HG03565 (cell line): ENCODE measurements around the gene SHMT2.

ENCODE experiments used
- ATAC-seq: cut with Tn5 transposase; IDR thresholded peaks from one replicate; pipeline ENCODE4 v1.9.1; 2021; ENCODE audit warnings: mild to moderate bottlenecking, moderate library complexity; ENCODE audit not compliant: unreplicated experiment

The SHMT2 gene

DNA sequence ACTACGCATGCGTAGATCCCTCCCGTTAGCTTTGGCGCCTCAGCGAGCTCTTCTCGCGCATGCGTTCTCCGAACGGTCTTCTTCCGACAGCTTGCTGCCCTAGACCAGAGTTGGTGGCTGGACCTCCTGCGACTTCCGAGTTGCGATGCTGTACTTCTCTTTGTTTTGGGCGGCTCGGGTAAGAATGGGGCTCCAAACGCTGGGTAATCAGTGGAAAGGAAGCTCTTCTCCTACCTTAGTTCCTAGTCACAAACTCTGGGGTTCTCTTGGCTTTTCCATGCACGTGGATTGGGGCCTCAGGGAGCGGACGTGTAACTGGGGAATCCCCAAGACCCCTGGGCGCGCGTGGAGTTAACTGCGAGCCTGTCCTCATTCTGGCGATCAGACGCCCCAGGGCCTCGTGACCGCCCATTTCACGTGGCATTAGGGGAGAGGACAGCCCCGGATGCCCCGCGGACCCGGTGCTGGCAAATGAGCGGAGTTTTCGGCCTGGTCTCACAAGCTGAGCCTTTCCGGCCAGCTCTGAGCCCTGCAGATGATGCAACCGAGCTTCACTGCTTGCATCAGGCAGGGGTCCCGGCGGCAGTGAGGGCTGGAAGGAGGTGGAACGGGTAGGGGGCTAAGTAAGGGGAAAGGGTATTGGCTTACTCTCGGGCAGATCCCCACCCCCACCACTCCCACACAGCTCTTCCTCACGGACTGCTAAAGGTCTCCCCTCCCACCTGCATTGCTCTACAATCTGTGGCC is at the start of gene SHMT2:
Gene SHMT2, plus strand, starts transcription at position 78 of the 747 bp plus-strand sequence. Its CDS starts 68 bp downstream, at position 146.
- peak; percentile 54 for ATAC-seq

DNA sequence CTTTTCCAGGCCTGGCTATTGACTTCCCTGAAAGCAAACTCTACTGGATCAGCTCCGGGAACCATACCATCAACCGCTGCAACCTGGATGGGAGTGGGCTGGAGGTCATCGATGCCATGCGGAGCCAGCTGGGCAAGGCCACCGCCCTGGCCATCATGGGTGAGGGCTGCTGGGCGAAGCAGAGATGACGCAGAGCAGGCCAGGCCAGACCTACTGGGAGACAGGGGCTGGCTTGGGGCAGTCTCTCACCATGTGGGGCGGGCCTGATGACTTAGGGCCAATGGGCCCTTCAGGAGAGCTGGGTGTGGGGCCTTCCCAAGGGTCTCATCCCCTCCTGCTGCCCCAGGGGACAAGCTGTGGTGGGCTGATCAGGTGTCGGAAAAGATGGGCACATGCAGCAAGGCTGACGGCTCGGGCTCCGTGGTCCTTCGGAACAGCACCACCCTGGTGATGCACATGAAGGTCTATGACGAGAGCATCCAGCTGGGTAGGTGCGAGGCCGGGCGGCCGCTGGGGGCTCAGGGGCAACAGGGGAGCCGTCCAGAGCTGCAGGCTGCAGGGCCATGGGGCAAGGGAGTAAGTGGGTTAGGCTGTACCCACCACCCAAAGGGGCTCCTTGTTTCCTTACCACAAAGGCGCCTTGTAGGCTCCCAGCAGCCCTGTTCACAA is 49.1 kb upstream of the SHMT2 start:
- ATAC-seq: no peak

DNA sequence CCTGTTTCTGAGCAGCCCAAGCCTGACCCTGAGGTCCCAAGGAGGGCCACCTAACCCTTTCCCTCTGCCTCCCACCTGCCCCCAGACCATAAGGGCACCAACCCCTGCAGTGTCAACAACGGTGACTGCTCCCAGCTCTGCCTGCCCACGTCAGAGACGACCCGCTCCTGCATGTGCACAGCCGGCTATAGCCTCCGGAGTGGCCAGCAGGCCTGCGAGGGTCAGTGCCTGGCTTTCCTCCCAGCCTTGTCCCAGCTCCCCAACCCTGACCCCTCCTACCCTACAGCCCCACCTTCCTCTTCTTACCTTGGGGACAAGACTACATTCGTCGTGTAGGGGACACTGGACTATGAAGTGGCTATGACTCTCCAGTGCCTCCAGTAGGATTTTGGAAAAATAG is 48.4 kb upstream of the SHMT2 start:
- ATAC-seq: no peak

DNA sequence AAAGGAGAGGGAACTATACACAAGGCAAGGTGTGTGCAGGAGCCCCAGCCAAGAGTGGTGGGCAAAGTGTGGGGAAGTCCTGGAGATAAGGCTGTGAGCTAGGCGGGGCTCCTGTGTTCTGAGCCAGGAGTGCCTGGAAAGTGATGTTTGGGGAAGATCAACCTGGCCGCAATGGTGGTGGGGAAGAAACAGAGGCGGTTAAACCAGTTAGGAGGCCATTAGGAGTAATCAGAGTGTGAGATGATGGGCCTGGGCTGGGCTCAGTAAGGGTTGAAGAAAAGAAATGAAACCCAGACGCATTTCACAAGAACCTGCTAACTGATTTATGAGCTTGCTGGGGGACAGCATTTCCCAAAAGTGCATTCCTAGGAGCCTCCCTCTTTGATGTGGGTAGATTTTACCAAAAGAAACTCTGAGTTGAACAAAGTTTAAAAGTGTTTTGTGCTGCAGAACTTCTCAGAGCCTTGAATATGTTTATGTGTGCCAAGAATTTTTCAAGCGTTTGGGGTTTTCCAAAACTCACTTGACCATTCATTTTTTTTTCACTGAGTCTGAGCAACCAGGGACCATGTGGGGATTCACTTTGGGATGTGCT is 47.9 kb upstream of the SHMT2 start:
- no peak for ATAC-seq

DNA sequence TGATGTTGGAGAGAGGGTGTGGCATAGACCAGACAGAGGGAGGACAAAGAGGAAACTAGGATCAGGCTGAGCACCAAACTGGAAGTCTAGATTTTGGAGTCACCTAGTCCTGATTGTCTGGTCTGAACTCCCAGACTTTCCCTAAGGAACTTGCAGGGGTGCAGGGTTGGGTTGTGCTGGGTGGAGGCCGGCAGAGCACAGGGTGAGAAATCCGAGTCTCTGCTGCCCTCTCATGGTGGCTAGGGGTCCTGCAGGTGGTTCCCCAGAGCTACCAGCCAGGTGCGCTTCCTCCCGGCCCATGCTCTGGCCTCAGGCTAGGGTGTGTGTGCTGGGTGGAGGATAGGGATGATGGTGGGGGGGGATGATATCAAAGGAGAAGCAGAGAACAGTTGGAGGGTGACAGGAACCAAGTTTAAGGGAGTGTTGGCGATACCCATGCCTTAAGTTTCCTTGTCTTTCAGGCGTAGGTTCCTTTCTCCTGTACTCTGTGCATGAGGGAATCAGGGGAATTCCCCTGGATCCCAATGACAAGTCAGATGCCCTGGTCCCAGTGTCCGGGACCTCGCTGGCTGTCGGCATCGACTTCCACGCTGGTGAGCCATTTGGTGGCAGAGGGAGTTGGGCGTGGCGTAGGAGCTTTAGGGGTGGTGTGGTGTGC is 46.5 kb upstream of the SHMT2 start:
- ATAC-seq: peak; percentile 92

DNA sequence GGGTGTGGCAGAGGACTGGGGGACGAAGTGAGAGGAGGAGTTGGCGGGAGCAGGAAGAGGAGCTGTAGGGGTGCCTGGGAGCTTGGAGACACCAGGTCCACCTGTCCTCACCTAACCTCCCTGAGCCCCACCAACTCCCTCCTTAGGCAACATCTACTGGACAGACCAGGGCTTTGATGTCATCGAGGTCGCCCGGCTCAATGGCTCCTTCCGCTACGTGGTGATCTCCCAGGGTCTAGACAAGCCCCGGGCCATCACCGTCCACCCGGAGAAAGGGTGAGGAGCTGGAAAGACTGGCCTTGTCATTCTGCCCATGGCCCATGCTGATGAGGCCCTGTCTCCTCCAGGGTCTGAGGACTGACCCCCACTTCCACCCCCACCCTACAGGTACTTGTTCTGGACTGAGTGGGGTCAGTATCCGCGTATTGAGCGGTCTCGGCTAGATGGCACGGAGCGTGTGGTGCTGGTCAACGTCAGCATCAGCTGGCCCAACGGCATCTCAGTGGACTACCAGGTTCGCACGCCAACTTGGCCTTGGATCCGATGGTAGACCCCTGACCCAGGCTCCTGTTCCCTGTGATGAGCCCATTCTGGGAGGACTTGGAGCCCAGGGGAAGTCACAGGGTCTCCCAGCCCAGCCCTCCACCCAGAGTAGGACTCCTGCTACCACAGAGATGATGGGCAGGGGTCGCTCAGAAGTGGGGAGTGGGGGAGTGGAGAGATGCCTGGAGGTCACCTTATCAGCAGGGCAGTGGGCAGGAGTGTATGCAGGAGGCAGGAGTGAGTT is 45.4 kb upstream of the SHMT2 start:
- no peak for ATAC-seq

DNA sequence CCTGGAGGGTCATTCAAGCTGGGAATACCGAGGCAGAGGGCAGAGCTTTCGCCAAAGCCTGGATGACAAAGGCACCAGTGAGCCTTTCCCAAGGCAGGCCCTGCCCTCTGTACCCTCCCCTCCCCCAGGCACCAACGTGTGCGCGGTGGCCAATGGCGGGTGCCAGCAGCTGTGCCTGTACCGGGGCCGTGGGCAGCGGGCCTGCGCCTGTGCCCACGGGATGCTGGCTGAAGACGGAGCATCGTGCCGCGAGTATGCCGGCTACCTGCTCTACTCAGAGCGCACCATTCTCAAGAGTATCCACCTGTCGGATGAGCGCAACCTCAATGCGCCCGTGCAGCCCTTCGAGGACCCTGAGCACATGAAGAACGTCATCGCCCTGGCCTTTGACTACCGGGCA is 44.1 kb upstream of the SHMT2 start:
- ATAC-seq: no peak

DNA sequence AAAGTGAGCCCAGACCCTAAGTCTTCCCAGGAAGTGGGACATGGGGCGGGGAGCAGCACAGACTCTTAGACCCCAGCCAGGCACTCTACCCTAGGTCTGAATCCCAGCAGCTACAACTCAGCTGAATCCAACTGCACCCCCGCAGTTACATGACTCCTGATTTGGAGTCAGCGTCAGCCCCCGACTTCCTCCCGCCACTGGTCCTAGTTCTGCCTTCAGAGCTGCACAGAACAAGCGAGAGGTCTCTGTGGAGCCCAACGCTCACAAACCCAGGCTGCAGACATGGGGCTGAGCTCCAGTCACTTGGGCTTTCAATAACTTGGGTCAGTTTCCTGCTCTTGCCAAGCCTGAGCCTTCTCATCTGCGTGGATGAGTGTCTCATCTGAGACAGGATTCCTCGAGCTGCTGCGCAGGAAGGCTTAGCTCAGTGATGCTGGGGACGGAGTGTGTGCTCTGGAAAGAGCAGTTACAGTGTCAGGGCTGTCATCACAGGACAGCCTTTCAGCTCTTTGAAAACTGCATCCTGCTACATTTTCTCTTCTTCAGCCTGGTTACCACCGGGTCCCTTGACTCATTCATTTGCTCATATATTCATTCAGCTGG is 43.5 kb upstream of the SHMT2 start:
- no peak for ATAC-seq

DNA sequence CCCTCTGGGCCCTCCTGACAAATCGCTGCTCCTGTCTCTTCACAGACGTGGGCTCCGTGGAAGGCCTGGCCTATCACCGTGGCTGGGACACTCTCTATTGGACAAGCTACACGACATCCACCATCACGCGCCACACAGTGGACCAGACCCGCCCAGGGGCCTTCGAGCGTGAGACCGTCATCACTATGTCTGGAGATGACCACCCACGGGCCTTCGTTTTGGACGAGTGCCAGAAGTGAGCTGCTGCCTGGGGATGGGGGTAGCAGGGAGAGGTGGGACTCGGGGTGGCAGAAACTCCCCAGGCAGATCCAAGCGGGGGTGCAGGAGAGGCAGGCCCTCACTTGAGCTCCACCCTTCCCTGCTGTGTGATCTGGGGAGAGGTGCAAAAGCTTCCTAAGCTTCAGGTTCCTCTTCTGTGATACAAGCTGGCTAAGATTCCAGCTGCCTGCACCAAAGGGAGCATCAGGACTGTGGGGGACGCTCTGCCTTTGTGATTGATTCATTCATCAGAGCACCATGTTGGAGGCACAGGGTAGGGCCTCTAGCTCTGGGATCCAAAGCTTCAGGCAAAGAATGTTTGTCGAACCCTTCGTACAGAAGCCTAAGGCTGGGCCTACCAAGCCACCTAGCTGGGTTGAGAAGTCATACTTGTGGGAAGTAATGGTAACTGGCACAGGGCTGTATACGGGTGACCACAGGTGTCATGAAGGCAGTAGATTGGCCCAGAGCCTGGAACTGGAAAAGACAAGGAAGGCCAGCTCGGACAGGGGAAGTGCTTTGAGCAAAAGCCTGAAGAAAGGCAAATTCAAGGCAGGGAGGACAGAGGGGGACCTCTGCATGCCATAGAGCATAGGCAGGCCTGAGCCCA is 42.1 kb upstream of the SHMT2 start:
- ATAC-seq: no peak

DNA sequence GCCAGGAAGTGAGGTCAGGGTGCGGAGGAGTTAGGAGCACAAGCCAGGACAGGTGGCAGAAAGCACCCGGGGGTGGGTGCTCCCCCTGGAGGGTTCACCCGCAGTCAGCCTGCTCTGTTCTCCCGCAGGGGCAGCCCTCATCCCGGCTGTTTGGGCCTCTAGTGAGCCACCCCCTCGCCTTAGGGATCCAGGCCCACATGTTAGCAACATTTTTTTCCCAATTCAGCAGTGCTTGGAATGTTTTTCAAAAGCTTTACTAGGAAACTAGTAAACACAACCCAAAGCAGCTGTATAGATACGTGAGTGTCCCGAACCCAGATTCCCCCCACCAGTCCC is 41.5 kb upstream of the SHMT2 start:
- no peak for ATAC-seq

DNA sequence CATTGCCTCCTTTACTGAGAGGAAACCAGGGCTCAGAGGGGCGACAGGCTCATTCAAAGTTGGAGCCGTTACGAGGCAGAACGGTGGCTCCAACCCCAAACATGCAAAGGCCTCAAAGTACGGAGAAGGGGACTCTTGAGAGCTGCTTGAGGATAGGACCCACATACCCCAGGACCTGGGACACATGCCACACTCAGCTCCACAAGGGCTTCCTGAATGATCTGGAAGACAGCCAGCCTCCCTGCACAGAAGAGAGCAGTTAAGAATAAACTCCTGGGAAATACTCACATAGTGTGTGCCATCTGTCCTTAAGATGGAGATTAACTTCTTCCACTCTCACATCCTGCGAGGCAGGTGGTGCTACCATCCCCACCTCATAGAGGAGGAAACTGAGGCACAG is 39.5 kb upstream of the SHMT2 start:
- ATAC-seq: no peak

DNA sequence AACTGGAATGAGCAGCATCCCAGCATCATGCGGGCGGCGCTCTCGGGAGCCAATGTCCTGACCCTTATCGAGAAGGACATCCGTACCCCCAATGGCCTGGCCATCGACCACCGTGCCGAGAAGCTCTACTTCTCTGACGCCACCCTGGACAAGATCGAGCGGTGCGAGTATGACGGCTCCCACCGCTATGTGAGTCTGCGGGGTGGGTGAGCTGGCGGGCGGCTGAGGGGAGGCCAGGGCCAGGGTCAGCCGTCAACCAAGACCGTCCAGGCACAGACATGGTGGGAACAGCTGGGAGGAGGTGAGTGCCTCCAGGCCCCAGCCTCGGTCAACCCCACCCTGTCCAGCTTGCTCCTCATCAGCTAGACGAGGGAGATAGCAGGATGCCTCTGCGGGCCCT is 38.7 kb upstream of the SHMT2 start:
- ATAC-seq: no peak

DNA sequence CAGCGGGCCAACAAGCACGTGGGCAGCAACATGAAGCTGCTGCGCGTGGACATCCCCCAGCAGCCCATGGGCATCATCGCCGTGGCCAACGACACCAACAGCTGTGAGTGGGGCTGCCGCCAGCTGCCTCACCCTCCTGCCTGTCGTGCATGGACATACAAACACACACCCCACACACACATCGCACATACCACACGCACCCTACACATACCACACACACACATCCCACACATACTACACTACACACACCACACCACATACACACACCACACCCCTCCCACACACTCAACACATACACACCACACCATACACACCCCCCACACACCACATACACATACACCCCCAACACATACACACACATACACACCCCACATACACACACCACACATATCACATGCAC is 38.1 kb upstream of the SHMT2 start:
- ATAC-seq: no peak

DNA sequence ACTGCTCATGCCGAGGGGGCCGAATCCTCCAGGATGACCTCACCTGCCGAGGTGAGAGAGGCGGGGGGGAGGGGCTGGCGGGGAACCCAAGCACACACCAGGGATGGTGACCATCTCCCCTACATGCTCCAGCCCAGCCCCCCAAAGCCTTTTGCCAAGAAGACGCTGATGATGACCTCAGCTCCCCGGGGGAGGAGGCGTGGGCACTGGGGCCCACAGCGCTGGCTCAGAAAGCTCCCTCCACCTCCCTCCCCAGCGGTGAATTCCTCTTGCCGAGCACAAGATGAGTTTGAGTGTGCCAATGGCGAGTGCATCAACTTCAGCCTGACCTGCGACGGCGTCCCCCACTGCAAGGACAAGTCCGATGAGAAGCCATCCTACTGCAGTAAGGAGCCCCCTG is 36.6 kb upstream of the SHMT2 start:
- no peak for ATAC-seq

DNA sequence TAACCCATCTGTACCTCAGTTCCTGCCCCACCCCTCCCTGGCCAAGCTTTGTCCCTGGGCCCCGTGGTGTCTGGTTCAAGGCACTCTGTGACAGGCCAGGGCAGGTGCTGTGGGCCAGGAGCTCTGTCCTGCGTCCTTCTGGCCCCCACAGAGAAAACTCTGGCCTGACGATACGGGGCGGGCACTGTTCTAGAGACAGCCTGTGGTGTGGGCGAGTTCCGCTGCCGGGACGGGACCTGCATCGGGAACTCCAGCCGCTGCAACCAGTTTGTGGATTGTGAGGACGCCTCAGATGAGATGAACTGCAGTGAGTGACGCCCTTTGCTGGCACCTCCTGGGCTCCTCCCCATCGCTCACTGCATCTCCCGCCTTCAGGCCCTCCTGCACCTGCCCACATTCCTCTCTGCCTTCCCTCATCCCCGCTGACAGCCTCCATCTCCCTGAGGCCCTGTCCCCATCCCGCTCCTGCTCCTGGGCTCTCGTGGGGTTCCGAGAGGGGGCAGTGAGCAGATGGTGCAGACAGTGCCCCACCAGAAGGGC is 35.7 kb upstream of the SHMT2 start:
- ATAC-seq: no peak

DNA sequence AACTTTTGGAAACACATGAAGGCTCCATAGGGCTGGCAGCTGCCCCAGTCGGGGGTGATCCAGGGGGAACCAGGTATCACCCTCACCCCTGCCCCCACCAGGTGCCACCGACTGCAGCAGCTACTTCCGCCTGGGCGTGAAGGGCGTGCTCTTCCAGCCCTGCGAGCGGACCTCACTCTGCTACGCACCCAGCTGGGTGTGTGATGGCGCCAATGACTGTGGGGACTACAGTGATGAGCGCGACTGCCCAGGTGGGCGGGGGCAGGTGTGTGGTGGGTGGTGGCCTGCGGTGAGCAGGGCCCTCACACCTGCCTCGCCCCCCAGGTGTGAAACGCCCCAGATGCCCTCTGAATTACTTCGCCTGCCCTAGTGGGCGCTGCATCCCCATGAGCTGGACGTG is 35.3 kb upstream of the SHMT2 start:
- ATAC-seq: no peak

DNA sequence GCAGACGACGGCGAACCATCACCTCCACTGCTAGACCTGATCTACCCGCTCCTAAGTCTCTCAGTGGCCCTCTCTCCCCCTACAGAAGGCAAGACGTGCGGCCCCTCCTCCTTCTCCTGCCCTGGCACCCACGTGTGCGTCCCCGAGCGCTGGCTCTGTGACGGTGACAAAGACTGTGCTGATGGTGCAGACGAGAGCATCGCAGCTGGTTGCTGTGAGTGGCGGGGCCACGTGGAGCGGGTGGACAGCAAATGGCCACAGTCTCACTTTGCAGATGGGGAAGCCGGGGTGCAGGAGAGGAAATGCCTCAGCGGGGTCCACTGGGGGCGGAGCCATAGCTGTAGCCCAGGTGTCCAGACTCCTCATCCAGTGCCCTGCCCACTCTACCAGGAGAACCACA is 34.3 kb upstream of the SHMT2 start:
- ATAC-seq: no peak

DNA sequence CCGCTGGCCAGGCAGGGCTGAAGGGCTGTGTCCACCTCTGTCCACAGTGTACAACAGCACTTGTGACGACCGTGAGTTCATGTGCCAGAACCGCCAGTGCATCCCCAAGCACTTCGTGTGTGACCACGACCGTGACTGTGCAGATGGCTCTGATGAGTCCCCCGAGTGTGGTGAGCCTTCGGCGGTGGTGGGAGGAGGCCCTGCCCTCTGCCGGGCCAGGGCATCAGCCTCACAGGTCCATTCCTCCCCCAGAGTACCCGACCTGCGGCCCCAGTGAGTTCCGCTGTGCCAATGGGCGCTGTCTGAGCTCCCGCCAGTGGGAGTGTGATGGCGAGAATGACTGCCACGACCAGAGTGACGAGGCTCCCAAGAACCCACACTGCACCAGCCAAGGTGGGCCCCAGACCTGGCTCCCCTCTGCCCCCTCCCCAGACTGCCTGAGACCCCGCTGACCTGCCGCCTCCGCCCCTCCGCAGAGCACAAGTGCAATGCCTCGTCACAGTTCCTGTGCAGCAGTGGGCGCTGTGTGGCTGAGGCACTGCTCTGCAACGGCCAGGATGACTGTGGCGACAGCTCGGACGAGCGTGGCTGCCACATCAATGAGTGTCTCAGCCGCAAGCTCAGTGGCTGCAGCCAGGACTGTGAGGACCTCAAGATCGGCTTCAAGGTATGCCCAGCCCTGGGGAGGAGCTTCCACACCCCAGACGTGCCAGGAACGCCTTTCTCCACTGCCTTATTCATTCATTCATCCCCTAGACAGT is 33.7 kb upstream of the SHMT2 start:
- ATAC-seq: no peak

DNA sequence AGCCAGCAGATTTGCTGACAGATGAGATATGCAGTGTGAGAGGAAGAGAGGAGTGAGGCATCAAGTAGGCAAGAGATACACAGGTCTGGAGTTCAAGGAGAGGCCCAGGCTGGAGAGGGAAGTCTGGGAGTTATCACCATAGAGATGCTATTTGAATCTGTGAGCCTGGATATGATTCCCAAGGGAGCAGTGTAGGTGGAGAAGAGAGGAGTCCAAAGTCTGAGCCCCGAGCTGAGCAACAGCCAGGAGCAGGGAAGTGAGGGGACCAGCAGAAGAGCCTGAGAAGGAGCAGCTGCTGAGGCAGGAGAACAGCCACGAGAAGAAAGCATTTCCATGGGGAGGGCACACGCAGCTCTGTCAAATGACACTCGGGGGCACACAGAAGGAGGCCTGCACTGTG is 33.1 kb upstream of the SHMT2 start:
- ATAC-seq: no peak
